Thyroid gland (tissue), 4 donors: Measurements from ENCODE around the gene RNF144A.

Experiments used
- POLR2A ChIP-seq, 2 donors: fragments of 450-650 bp; IDR thresholded peaks; one replicate each; pipeline ENCODE4 v1.6.1; 2017; ENCODE audit warnings: antibody characterized with exemption in 2 of 2, mild to moderate bottlenecking in 2 of 2, moderate library complexity in 1 of 2
- TF ChIP-seq, protein P1 (sequence below), 6 experiments: fragments of 200-600 bp in 3 of 6; fragments of 450-650 bp in 3 of 6; sonication (generic) in 3 of 6; IDR thresholded peaks; one replicate each; pipeline ENCODE4 v1.5.1; 2016 to 2019; ENCODE audit warnings: antibody characterized with exemption in 6 of 6, mild to moderate bottlenecking in 2 of 6, inconsistent platforms in 1 of 6, moderate library complexity in 1 of 6

DNA sequence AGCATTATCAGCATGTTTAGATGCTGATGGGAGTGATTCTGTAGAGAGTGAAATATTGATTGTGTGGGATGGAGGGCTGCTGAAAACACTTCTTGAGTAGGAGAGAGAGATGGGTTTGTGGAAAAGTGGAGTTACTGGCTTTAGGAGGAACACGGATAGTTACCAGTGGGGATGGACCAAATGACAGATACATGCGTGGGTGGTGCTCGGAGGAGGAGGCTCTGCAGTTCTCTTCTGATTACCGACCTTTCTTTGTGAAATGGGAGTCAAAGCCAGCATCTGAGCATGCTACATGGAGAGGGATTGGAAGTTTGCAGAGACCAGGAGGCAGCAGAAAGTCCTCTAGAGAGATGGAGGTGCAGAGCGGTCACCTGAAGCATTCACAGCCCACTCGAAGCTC lies 26.3 kb downstream of the RNF144A start:
- TF ChIP-seq, protein P1, sequence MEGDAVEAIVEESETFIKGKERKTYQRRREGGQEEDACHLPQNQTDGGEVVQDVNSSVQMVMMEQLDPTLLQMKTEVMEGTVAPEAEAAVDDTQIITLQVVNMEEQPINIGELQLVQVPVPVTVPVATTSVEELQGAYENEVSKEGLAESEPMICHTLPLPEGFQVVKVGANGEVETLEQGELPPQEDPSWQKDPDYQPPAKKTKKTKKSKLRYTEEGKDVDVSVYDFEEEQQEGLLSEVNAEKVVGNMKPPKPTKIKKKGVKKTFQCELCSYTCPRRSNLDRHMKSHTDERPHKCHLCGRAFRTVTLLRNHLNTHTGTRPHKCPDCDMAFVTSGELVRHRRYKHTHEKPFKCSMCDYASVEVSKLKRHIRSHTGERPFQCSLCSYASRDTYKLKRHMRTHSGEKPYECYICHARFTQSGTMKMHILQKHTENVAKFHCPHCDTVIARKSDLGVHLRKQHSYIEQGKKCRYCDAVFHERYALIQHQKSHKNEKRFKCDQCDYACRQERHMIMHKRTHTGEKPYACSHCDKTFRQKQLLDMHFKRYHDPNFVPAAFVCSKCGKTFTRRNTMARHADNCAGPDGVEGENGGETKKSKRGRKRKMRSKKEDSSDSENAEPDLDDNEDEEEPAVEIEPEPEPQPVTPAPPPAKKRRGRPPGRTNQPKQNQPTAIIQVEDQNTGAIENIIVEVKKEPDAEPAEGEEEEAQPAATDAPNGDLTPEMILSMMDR (IDR thresholded peaks at IDR 0.05), result no peak
- TF ChIP-seq POLR2A (IDR thresholded peaks at IDR 0.05), result no peak
